ENCODE data around the gene RBMS3. TPM values are rescaled to one million over a fixed set of nuclear protein-coding genes. Genes with fewer than 3 reads are reported as not detected.

The RBMS3 gene
- total and polyA plus RNA-seq, 2 of the 13 experiments (the other 11 are each of a cell fraction or from before 2014, with no cell fraction given) = not detected

DNA sequence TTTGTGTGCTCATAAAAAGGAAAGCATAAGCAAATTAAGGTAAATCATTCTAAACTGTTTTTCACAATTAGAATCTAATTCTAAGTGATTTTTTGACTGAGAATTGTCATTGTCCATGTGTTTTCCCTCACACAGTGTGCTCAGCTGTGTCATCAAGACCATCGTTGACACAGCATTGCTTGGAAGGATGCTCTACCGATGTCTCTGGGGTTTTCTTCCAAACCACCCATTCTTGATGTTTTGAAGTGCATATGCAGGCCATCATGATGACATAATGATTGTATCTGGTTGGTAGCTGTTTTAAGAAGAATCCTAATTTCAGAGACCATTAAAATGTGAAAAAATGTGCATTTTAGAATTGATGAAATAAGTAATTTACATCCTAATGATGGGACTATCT is 347.9 kb downstream of the RBMS3 start:
- Histone ChIP-seq H3K27ac (ENCODE audit: extremely low read length, insufficient read depth, low read length) (no peak overlapping the region), H3K4me2 (ENCODE audit: low read depth, low read length) (no peak overlapping the region), H3K79me2 (ENCODE audit: insufficient read depth, low read length) (no peaks in the 10 kb centered on the region), H3K27me3 (ENCODE audit: control insufficient read depth in 1 of 2, insufficient read depth in 2 of 2, low read length in 2 of 2) (no peaks in the 10 kb centered on the region), H3K4me3 (replicated peaks in 1 of 3; ENCODE audit: insufficient read depth in 1 of 3, low read depth in 2 of 3, low read length in 3 of 3) (no peak overlapping the region), H3K9ac (ENCODE audit: insufficient read depth, low read depth, low read length) (no peak overlapping the region), H4K20me1 (ENCODE audit: insufficient read depth, low read length) (no peaks in the 10 kb centered on the region), H3K4me1 (ENCODE audit: insufficient read depth, low read length) (no peaks in the 10 kb centered on the region), H2AFZ (ENCODE audit: low read length) (no peak overlapping the region), H3K36me3 (replicated peaks in 1 of 2; ENCODE audit: control insufficient read depth in 1 of 2, insufficient read depth in 2 of 2, low read length in 2 of 2) (no peaks in the 10 kb centered on the region), H3K9me3 (ENCODE audit: low read length) (no peaks in the 10 kb centered on the region)
- ATAC-seq (no peak), DNase-seq (ENCODE audit: low spot score) (no peak), FAIRE-seq (no peak)
- WGBS (ENCODE audit: low lambda C conversion rate) = 2% methylated on average over 2 of the region's 2 CpGs
- POLR2A ChIA-PET = no interaction called here
- CTCF ChIA-PET (ENCODE audit: low intra/inter-chr PET ratio, low total read pairs) = no interaction called here
- BruUV-seq (replicated peaks) = no TSS peak
- no peak for TF ChIP-seq HMG20A (CRISPR knock-in tag; IDR thresholded peaks at IDR 0.05; ENCODE audit: borderline replicate concordance)
- no peak for TF ChIP-seq ZNF672 (CRISPR knock-in tag; IDR thresholded peaks at IDR 0.05)
- TF ChIP-seq, protein P1, sequence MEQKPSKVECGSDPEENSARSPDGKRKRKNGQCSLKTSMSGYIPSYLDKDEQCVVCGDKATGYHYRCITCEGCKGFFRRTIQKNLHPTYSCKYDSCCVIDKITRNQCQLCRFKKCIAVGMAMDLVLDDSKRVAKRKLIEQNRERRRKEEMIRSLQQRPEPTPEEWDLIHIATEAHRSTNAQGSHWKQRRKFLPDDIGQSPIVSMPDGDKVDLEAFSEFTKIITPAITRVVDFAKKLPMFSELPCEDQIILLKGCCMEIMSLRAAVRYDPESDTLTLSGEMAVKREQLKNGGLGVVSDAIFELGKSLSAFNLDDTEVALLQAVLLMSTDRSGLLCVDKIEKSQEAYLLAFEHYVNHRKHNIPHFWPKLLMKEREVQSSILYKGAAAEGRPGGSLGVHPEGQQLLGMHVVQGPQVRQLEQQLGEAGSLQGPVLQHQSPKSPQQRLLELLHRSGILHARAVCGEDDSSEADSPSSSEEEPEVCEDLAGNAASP (CRISPR knock-in tag; IDR thresholded peaks at IDR 0.05; ENCODE audit: borderline replicate concordance) = no peak
- no peak for TF ChIP-seq ATF7 (IDR thresholded peaks at IDR 0.05)
- TF ChIP-seq ATF7 (CRISPR knock-in tag; IDR thresholded peaks at IDR 0.05) = no peak
- TF ChIP-seq, protein P2, sequence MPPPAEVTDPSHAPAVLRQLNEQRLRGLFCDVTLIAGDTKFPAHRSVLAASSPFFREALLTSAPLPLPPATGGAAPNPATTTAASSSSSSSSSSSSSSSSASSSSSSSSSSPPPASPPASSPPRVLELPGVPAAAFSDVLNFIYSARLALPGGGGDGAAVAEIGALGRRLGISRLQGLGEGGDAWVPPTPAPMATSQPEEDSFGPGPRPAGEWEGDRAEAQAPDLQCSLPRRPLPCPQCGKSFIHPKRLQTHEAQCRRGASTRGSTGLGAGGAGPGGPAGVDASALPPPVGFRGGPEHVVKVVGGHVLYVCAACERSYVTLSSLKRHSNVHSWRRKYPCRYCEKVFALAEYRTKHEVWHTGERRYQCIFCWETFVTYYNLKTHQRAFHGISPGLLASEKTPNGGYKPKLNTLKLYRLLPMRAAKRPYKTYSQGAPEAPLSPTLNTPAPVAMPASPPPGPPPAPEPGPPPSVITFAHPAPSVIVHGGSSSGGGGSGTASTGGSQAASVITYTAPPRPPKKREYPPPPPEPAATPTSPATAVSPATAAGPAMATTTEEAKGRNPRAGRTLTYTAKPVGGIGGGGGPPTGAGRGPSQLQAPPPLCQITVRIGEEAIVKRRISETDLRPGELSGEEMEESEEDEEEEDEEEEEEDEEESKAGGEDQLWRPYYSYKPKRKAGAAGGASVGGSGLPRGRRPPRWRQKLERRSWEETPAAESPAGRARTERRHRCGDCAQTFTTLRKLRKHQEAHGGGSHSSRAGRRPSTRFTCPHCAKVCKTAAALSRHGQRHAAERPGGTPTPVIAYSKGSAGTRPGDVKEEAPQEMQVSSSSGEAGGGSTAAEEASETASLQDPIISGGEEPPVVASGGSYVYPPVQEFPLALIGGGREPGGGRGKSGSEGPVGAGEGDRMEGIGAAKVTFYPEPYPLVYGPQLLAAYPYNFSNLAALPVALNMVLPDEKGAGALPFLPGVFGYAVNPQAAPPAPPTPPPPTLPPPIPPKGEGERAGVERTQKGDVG (CRISPR knock-in tag; IDR thresholded peaks at IDR 0.05; ENCODE audit: borderline replicate concordance) = no peak
- no peak for TF ChIP-seq JUN (CRISPR knock-in tag; IDR thresholded peaks at IDR 0.05)
- no peak for TF ChIP-seq ZNF629 (CRISPR knock-in tag; conservative IDR thresholded peaks at IDR 0.05)
- TF ChIP-seq, protein P3, sequence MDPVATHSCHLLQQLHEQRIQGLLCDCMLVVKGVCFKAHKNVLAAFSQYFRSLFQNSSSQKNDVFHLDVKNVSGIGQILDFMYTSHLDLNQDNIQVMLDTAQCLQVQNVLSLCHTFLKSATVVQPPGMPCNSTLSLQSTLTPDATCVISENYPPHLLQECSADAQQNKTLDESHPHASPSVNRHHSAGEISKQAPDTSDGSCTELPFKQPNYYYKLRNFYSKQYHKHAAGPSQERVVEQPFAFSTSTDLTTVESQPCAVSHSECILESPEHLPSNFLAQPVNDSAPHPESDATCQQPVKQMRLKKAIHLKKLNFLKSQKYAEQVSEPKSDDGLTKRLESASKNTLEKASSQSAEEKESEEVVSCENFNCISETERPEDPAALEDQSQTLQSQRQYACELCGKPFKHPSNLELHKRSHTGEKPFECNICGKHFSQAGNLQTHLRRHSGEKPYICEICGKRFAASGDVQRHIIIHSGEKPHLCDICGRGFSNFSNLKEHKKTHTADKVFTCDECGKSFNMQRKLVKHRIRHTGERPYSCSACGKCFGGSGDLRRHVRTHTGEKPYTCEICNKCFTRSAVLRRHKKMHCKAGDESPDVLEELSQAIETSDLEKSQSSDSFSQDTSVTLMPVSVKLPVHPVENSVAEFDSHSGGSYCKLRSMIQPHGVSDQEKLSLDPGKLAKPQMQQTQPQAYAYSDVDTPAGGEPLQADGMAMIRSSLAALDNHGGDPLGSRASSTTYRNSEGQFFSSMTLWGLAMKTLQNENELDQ (CRISPR knock-in tag; IDR thresholded peaks at IDR 0.05; ENCODE audit: borderline replicate concordance) = no peak
- no peak for TF ChIP-seq REL (CRISPR knock-in tag; conservative IDR thresholded peaks at IDR 0.05)
- TF ChIP-seq ZNF562 (CRISPR knock-in tag; IDR thresholded peaks at IDR 0.05; ENCODE audit: borderline replicate concordance) = no peak
- no peak for TF ChIP-seq HNF4G (IDR thresholded peaks at IDR 0.05; ENCODE audit: borderline replicate concordance, low read depth, low read length)
- no peak for TF ChIP-seq HNF4G (CRISPR knock-in tag; IDR thresholded peaks at IDR 0.05; ENCODE audit: borderline replicate concordance, low read depth)
- in situ Hi-C loops (cut with HindIII; ENCODE audit: extremely low pct_ligation_motif_present, low pct_unique_long_range_greater_than_20kb) (no loop called here), intact Hi-C loops (cut with micrococcal nuclease; ENCODE audit: unreplicated experiment) (no loop called here)
